Measurements from ENCODE around the gene ASIC1.
A peak's percentile ranks its signal among the peaks of the same experiment; 100 is the strongest.

ASIC1 gene

GRCh38 chr12:50110127-50110761, 52.8 kb downstream of the ASIC1 start:
- no peak for DNase-seq

GRCh38 chr12:50110762-50111351, 53.5 kb downstream of the ASIC1 start:
- peak; percentile 17 for DNase-seq

GRCh38 chr12:50111395-50111692, 53.9 kb downstream of the ASIC1 start:
- no peak for DNase-seq

GRCh38 chr12:50111693-50112455, 54.5 kb downstream of the ASIC1 start, which contains the start of gene COX14:
Gene COX14 (plus strand): TSS chr12:50112236. CDS start chr12:50120044, 7,808 bp downstream.
- DNase-seq, result peak; percentile 100

- DNase-seq, result peak; percentile 28
Measured at GRCh38 chr12:50112456-50113218, 55.2 kb downstream of the ASIC1 start.

GRCh38 chr12:50117057-50117622, 59.7 kb downstream of the ASIC1 start:
- no peak for DNase-seq

DNA sequence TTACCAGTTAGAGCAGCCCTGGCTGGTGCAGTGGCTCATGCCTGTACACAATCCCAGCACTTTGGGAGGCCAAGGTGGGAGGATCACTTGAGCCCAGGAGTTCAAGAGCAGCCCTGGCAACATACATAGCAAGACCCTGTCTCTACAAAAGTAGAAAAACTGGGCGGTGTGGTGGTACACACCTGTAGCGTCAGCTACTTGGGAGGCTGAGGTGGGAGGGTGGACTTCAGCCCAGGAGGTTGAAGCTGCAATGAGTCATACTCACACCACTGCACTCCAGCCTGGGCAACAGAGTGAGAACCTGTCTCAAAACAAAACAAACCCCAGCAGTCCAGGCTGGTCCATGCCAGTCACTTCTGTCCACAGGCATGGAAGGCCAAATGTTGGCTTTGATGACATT, 62.0 kb downstream of the ASIC1 start:
- DNase-seq, result no peak

- DNase-seq, result no peak
Measured at GRCh38 chr12:50120521-50120920, 63.1 kb downstream of the ASIC1 start.

GRCh38 chr12:50120953-50121352, 63.6 kb downstream of the ASIC1 start:
- DNase-seq, result no peak

DNA sequence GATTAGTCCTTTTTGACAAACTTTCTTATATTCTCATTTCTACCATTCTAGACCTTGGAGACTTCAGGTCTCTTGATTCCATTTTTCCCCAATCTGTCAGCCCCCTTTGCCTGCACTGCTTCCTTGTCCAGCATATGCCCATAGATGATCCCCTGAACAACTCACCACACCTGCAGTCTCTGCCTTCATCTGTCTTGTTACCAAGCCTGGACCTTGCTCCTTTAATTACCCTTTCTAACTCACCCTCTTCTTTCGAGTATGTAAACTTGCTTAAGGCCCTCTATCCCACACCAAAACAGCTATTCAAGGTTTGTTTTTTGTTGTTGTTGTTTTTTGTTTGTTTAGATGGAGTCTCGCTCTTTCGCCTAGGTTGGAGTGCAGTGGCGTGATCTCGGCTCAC, 64.2 kb downstream of the ASIC1 start:
- no peak for DNase-seq

DNA sequence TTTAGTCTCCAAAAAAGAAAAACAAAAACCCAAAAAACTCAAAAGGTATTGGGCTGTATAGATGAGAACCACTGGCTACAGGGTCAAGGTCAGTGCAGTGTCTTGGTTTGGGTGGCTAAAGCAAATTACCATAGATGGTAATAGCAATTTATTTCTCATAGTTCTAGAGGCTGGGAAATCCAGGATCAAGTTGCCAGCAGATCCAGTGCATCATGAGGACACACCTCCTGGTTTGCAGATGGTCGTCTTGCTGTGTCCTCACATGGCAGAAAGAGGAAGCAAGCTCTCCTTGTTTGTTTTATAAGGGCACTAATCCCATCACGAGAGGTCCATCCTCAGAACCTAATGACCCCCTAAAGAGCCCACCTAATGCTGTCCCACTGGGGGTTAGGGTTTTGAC, 65.8 kb downstream of the ASIC1 start:
- DNase-seq, result no peak

DNA sequence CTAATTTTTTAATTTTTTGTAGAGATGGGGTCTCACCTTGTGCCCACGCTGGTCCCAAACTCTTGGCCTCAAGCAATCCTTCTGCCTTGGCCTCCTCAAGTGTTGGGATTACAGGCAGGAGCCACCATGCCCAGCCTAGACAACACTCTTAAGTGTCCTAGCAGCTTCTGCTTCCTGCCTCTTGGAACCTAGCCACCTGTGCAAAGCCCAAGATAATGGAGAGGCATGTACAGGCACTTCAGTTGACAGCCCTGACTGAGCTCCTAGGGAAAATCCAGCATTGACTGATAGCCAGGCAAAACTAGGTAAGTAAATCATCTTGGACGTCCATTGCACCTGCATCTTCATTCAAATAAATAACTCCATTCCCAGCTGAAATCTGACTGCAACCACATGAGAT, 70.2 kb downstream of the ASIC1 start:
- DNase-seq, result no peak

GRCh38 chr12:50129290-50129689, 71.9 kb downstream of the ASIC1 start:
- no peak for DNase-seq

- DNase-seq, result peak; percentile 56
Measured at GRCh38 chr12:50132505-50133135, 75.2 kb downstream of the ASIC1 start.

Measured in fibroblast of skin of right biceps (primary cell).